Fibroblast of mammary gland (primary cell): Measurements from ENCODE around the gene GPC4.

Experiments used
- DNase-seq: peaks from one replicate; pipeline ENCODE4 v3.0.0-alpha.2; 2010; ENCODE audit warnings: low read depth
- H3K4me3 ChIP-seq: 2 replicates; pipeline ENCODE4 v1.5.1; 2011; ENCODE audit warnings: low read depth, mild to moderate bottlenecking, low read length, moderate library complexity; ENCODE audit not compliant: control insufficient read depth
- TF ChIP-seq, protein P1 (sequence below): conservative IDR thresholded peaks from 2 replicates; pipeline ENCODE4 v1.5.1; 2011; ENCODE audit warnings: low read depth, low read length, inconsistent platforms; ENCODE audit not compliant: control insufficient read depth, insufficient read depth

GPC4 gene

GRCh38 chrX:133419911-133420310 is 4.6 kb upstream of the GPC4 start:
- DNase-seq = no peak
- H3K4me3 ChIP-seq = no peak overlapping the region
- TF ChIP-seq, protein P1, sequence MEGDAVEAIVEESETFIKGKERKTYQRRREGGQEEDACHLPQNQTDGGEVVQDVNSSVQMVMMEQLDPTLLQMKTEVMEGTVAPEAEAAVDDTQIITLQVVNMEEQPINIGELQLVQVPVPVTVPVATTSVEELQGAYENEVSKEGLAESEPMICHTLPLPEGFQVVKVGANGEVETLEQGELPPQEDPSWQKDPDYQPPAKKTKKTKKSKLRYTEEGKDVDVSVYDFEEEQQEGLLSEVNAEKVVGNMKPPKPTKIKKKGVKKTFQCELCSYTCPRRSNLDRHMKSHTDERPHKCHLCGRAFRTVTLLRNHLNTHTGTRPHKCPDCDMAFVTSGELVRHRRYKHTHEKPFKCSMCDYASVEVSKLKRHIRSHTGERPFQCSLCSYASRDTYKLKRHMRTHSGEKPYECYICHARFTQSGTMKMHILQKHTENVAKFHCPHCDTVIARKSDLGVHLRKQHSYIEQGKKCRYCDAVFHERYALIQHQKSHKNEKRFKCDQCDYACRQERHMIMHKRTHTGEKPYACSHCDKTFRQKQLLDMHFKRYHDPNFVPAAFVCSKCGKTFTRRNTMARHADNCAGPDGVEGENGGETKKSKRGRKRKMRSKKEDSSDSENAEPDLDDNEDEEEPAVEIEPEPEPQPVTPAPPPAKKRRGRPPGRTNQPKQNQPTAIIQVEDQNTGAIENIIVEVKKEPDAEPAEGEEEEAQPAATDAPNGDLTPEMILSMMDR = no peak

DNA sequence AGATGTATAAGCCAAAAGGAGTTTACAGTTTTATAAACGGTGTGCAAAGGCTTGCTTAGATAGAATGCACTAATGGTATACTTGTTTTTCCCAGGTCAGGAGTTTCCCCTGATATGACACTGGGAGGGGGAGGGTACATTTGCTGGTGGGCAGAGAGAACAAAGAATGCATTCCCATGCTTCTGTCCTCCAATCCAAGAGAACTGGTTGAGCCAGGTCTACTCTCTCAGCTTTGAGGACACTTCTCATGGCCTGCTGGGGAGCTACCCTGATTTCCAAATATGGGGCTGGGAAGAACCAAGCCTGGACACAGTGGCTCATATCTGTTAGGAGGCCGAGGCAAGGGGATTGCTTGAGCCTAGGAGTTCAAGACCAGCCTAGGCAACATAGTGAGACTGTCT is 3.3 kb upstream of the GPC4 start:
- DNase-seq = no peak
- TF ChIP-seq, protein P1 = no peak
- H3K4me3 ChIP-seq = no peak overlapping the region

DNA sequence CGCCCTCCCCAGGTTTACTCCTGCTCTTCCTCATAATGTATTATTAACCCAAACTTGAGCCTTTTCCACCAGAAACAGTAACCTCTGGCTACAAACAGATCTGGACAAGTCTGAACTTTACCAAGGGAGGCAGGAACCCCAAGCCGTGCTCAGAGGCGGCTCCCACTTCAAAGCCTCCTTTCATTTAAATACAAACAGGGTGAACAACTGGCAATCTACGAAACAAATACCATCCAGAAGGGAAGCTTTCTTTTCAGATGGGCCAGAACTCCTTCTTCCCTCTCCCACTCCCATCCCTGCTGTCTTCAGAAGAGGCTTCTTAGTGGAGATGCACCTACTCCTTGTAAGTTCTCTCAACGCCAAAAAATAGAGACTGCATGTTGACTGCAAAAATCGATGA is 2.1 kb upstream of the GPC4 start:
- TF ChIP-seq, protein P1 = no peak
- H3K4me3 ChIP-seq = no peak overlapping the region
- no peak for DNase-seq

GRCh38 chrX:133414406-133415275 is 648 bp downstream of the GPC4 start:
- H3K4me3 ChIP-seq = peak overlapping the region; percentile 51
- peak; percentile 7 for DNase-seq
- TF ChIP-seq, protein P1 = no peak

DNA sequence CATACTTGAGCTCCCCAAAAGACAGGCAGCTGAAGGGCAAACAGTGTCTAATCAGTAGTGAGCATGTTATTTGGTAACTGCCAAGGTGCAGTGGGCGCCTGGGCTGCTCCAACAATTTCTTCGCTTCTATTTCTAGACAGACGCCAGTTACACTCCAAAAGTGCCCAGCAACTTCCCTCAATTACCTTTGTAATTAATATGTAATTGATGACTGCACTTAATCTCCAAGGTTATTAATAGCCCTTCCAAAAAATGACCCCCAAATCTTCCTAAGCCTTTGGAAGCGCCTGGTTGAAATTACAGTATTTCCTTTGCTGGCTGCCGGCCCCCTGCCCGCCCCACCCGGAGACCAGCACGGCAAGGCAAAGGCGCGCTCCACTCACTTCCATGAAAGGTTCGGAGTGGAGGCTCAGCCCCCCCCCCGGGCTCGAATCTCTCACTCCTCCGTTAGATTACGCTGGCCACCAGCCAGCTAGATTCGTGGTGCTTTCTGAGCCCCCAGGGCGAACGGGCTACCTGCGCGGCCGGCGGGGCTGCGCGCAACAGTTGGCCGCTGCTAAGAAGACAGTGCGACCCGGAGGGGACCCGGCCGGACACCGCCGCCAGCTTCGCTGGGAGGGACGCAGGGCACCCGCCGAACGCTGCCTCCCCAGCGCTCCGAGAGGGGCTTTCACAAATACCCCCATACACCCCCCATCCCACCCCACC is 1.9 kb downstream of the GPC4 start:
- H3K4me3 ChIP-seq = peak overlapping the region; percentile 51
- DNase-seq = no peak
- TF ChIP-seq, protein P1 = no peak

DNA sequence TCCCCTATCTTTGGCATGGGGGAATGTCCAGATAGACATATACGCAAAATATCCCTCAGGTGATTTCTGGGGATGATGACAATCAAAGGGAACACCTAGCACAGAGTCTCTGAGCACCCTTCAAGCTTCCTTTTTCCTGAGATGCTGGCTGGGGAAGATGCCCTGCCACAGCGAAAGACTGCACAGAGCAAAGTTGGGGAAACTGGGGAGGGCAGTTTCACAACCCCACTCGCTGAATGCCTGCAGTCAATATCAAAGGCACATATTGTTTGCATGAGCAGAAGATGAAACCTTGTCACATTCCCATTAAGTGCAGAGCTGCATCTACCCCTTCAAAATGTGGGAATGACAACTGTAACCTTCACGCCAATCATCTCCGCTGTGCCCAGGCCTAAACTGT is 2.6 kb downstream of the GPC4 start:
- H3K4me3 ChIP-seq = no peak overlapping the region
- TF ChIP-seq, protein P1 = no peak
- DNase-seq = no peak
